ENCODE measurements around the gene PPA1. TPM values are rescaled to one million over a fixed set of nuclear protein-coding genes. Genes with fewer than 3 reads are reported as not detected.
"Not testable (repeated sequence)": the region's sequence is repeated elsewhere in the genome, so short reads cannot be mapped to it uniquely, and the experiment has no call there.

PPA1 gene
- total RNA-seq, 3 donors from 2014 or later (not counting 1 experiment from before 2014, with no cell fraction given) = 17.0 to 26.5 (median 19.2) TPM

- no peaks in the 10 kb centered on the region for H3K36me3 ChIP-seq (ENCODE audit: control insufficient read depth, insufficient read depth, low read length)
- H3K9me3 ChIP-seq (ENCODE audit: control insufficient read depth, insufficient read depth, low read length) = no peaks in the 10 kb centered on the region
- no peak overlapping the region for H3K27ac ChIP-seq (ENCODE audit: low read length)
- no peaks in the 10 kb centered on the region for H3K4me1 Mint-ChIP-seq
- intact Hi-C loops (cut with micrococcal nuclease) = no loop called here
- WGBS (ENCODE audit: insufficient coverage) = 42% methylated on average over 7 of the region's 10 CpGs
- no peak overlapping the region for H3K4me3 Mint-ChIP-seq
- peaks cover 2 to 3% of the 10 kb centered on the region in 2 donors for H3K9me3 Mint-ChIP-seq
- DNase-seq = peak in 1 of 2 donors; percentile 24
- no peak for TF ChIP-seq CTCF (IDR thresholded peaks at IDR 0.05)
- no peak overlapping the region for H3K4me3 ChIP-seq (ENCODE audit: low read length)
- H3K36me3 Mint-ChIP-seq = no peaks in the 10 kb centered on the region
- ATAC-seq = no peak
- H3K27me3 Mint-ChIP-seq (ENCODE audit: low read depth in 2 of 2) = peaks cover 32 to 34% of the 10 kb centered on the region in 2 donors
- no peaks in the 10 kb centered on the region for H3K4me1 ChIP-seq (ENCODE audit: control insufficient read depth, insufficient read depth, low read length)
- H3K27me3 ChIP-seq (ENCODE audit: control insufficient read depth, insufficient read depth, low read length) = no peaks in the 10 kb centered on the region
- H3K27ac Mint-ChIP-seq = no peak overlapping the region
Observed at GRCh38 chr10:70265032-70265689, 31.9 kb upstream of the PPA1 start.

GRCh38 chr10:70260734-70261133 is 27.5 kb upstream of the PPA1 start:
- Mint-ChIP-seq H3K4me3 (no peak overlapping the region), H3K27ac (no peak overlapping the region), H3K27me3 (ENCODE audit: low read depth in 2 of 2) (peaks cover 32 to 63% of the 10 kb centered on the region in 2 donors), H3K9me3 (peaks cover 2 to 3% of the 10 kb centered on the region in 2 donors), H3K4me1 (peaks cover 0 to under 1% of the 10 kb centered on the region in 2 donors), H3K36me3 (no peaks in the 10 kb centered on the region)
- H3K27ac ChIP-seq (ENCODE audit: low read length) = no peak overlapping the region
- H3K4me1 ChIP-seq (ENCODE audit: control insufficient read depth, insufficient read depth, low read length) = peaks cover 5% of the 10 kb centered on the region
- no peak overlapping the region for H3K4me3 ChIP-seq (ENCODE audit: low read length)
- ATAC-seq = no peak
- no peak for DNase-seq
- intact Hi-C loops (cut with micrococcal nuclease) = no loop called here
- TF ChIP-seq CTCF (IDR thresholded peaks at IDR 0.05) = no peak
- peaks cover 8% of the 10 kb centered on the region for H3K27me3 ChIP-seq (ENCODE audit: control insufficient read depth, insufficient read depth, low read length)
- WGBS (ENCODE audit: insufficient coverage) = 84% methylated on average over 2 of the region's 3 CpGs
- no peaks in the 10 kb centered on the region for H3K9me3 ChIP-seq (ENCODE audit: control insufficient read depth, insufficient read depth, low read length)
- no peaks in the 10 kb centered on the region for H3K36me3 ChIP-seq (ENCODE audit: control insufficient read depth, insufficient read depth, low read length)

- TF ChIP-seq CTCF (IDR thresholded peaks at IDR 0.05) = no peak
- no peak overlapping the region for H3K4me3 ChIP-seq (ENCODE audit: low read length)
- H3K36me3 ChIP-seq (ENCODE audit: control insufficient read depth, insufficient read depth, low read length) = no peaks in the 10 kb centered on the region
- peaks cover 2 to 3% of the 10 kb centered on the region in 2 donors for H3K9me3 Mint-ChIP-seq
- H3K27ac Mint-ChIP-seq = no peak overlapping the region
- WGBS (ENCODE audit: insufficient coverage) = 71% methylated on average over 1 of the region's 1 CpG
- peaks cover 9% of the 10 kb centered on the region for H3K4me1 ChIP-seq (ENCODE audit: control insufficient read depth, insufficient read depth, low read length)
- no peak for DNase-seq
- peaks cover 11% of the 10 kb centered on the region for H3K27me3 ChIP-seq (ENCODE audit: control insufficient read depth, insufficient read depth, low read length)
- H3K4me3 Mint-ChIP-seq = no peak overlapping the region
- peaks cover 33 to 59% of the 10 kb centered on the region in 2 donors for H3K27me3 Mint-ChIP-seq (ENCODE audit: low read depth in 2 of 2)
- H3K9me3 ChIP-seq (ENCODE audit: control insufficient read depth, insufficient read depth, low read length) = no peaks in the 10 kb centered on the region
- intact Hi-C loops (cut with micrococcal nuclease) = no loop called here
- peaks cover 0 to 5% of the 10 kb centered on the region in 2 donors for H3K4me1 Mint-ChIP-seq
- no peaks in the 10 kb centered on the region for H3K36me3 Mint-ChIP-seq
- no peak overlapping the region for H3K27ac ChIP-seq (ENCODE audit: low read length)
- ATAC-seq = no peak
Observed at GRCh38 chr10:70260259-70260658, 27.0 kb upstream of the PPA1 start.

GRCh38 chr10:70258216-70258615 is 25.0 kb upstream of the PPA1 start:
- H3K4me1 Mint-ChIP-seq = peaks cover 0 to 8% of the 10 kb centered on the region in 2 donors
- H3K4me3 Mint-ChIP-seq = no peak overlapping the region
- no peak for ATAC-seq
- Histone ChIP-seq H3K4me3 (ENCODE audit: low read length) (no peak overlapping the region), H3K4me1 (ENCODE audit: control insufficient read depth, insufficient read depth, low read length) (peaks cover 9% of the 10 kb centered on the region), H3K36me3 (ENCODE audit: control insufficient read depth, insufficient read depth, low read length) (no peaks in the 10 kb centered on the region), H3K27me3 (ENCODE audit: control insufficient read depth, insufficient read depth, low read length) (peaks cover 22% of the 10 kb centered on the region), H3K27ac (ENCODE audit: low read length) (no peak overlapping the region), H3K9me3 (ENCODE audit: control insufficient read depth, insufficient read depth, low read length) (no peaks in the 10 kb centered on the region)
- H3K36me3 Mint-ChIP-seq = no peaks in the 10 kb centered on the region
- WGBS (ENCODE audit: insufficient coverage) = 78% methylated on average over 1 of the region's 1 CpG
- no peak overlapping the region for H3K27ac Mint-ChIP-seq
- no peak for DNase-seq
- peaks cover 37 to 56% of the 10 kb centered on the region in 2 donors for H3K27me3 Mint-ChIP-seq (ENCODE audit: low read depth in 2 of 2)
- intact Hi-C loops (cut with micrococcal nuclease) = no loop called here
- H3K9me3 Mint-ChIP-seq = peaks cover 2 to 3% of the 10 kb centered on the region in 2 donors
- TF ChIP-seq CTCF (IDR thresholded peaks at IDR 0.05) = no peak

- intact Hi-C loops (cut with micrococcal nuclease); H3K4me1 Mint-ChIP-seq; H3K36me3 Mint-ChIP-seq; H3K9me3 Mint-ChIP-seq; H3K27ac Mint-ChIP-seq; H3K4me1 ChIP-seq (ENCODE audit: control insufficient read depth, insufficient read depth, low read length); H3K36me3 ChIP-seq (ENCODE audit: control insufficient read depth, insufficient read depth, low read length); ATAC-seq; H3K4me3 ChIP-seq (ENCODE audit: low read length); DNase-seq; H3K4me3 Mint-ChIP-seq; H3K9me3 ChIP-seq (ENCODE audit: control insufficient read depth, insufficient read depth, low read length); H3K27ac ChIP-seq (ENCODE audit: low read length): not testable (repeated sequence)
- peaks cover 37 to 60% of the 10 kb centered on the region in 2 donors for H3K27me3 Mint-ChIP-seq (ENCODE audit: low read depth in 2 of 2)
- peaks cover 24% of the 10 kb centered on the region for H3K27me3 ChIP-seq (ENCODE audit: control insufficient read depth, insufficient read depth, low read length)
- 95% methylated on average over 8 of the region's 8 CpGs for WGBS (ENCODE audit: insufficient coverage)
Observed at GRCh38 chr10:70257816-70258215, 24.6 kb upstream of the PPA1 start.
